ENCODE data around the gene SMG6. TPM values are rescaled to one million over a fixed set of nuclear protein-coding genes. Genes with fewer than 3 reads are reported as not detected.

SMG6 gene
- total and polyA plus RNA-seq, 2 experiments from 2014 or later, result 11.9 to 19.9 TPM

DNA sequence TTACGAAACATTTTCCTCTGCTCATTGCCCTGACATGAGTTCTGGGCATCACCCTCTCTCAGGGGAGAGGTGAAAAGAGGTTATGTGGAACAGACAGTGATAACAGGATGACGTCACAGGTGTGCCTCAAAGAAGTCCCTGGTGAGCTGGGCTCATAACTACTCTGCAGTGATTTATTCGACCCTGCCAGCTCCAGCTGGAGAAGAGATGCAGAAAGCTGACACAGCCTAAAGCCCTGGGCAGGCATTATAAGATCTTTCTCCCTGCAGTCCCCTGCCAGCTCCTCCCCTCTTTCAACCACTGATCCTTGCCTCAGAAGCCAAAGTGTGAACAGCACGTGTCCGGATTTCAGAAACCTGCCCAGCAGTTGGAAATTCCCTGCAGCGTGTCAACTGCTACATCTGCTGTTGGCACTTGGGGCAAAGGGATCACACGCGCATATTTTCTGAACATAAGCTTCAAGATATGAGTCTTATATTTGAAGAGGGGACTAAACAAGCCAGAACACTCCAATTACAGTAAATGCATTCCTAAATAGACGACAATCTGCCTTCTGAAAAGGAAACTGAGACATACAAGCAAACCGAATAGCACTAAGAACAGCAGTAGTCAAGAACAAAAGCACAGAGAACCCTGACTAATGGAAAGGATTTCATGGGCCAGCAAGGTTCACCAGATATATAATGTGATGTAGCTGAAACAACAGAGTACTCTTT lies 80.5 kb downstream of the SMG6 start:
- no peaks in the 10 kb centered on the region for H3K9me3 ChIP-seq (ENCODE audit: low read depth)
- no peaks in the 10 kb centered on the region for H3K27me3 ChIP-seq
- no peak for TF ChIP-seq EZH2 (IDR thresholded peaks at IDR 0.05; ENCODE audit: borderline replicate concordance)
- TF ChIP-seq, protein P1, sequence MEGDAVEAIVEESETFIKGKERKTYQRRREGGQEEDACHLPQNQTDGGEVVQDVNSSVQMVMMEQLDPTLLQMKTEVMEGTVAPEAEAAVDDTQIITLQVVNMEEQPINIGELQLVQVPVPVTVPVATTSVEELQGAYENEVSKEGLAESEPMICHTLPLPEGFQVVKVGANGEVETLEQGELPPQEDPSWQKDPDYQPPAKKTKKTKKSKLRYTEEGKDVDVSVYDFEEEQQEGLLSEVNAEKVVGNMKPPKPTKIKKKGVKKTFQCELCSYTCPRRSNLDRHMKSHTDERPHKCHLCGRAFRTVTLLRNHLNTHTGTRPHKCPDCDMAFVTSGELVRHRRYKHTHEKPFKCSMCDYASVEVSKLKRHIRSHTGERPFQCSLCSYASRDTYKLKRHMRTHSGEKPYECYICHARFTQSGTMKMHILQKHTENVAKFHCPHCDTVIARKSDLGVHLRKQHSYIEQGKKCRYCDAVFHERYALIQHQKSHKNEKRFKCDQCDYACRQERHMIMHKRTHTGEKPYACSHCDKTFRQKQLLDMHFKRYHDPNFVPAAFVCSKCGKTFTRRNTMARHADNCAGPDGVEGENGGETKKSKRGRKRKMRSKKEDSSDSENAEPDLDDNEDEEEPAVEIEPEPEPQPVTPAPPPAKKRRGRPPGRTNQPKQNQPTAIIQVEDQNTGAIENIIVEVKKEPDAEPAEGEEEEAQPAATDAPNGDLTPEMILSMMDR (IDR thresholded peaks at IDR 0.05; ENCODE audit: poor library complexity), result no peak
- no peak for TF ChIP-seq EZH2phosphoT487 (IDR thresholded peaks at IDR 0.05; ENCODE audit: low read depth, severe bottlenecking, unreplicated experiment)
- peaks cover 26% of the 10 kb centered on the region for H3K79me2 ChIP-seq
- 61% methylated on average over 10 of the region's 10 CpGs for WGBS (ENCODE audit: low lambda C conversion rate, missing lambda C conversion rate)
- peak overlapping the region; percentile 59 for H3K27ac ChIP-seq
- H3K4me2 ChIP-seq, result peak overlapping the region; percentile 25
- H3K4me1 ChIP-seq (ENCODE audit: insufficient read depth), result peaks cover 14% of the 10 kb centered on the region
- H3K4me3 ChIP-seq, result no peak overlapping the region
- H2AFZ ChIP-seq, result no peak overlapping the region
- peak; percentile 62 for DNase-seq (ENCODE audit: low spot score)
- H3K9me2 ChIP-seq (replicated peaks; ENCODE audit: insufficient read depth), result no peaks in the 10 kb centered on the region
- H3K36me3 ChIP-seq (replicated peaks; ENCODE audit: insufficient read depth, low read depth), result no peaks in the 10 kb centered on the region
- no peaks in the 10 kb centered on the region for H4K20me1 ChIP-seq (ENCODE audit: insufficient read depth, poor library complexity, severe bottlenecking)

DNA sequence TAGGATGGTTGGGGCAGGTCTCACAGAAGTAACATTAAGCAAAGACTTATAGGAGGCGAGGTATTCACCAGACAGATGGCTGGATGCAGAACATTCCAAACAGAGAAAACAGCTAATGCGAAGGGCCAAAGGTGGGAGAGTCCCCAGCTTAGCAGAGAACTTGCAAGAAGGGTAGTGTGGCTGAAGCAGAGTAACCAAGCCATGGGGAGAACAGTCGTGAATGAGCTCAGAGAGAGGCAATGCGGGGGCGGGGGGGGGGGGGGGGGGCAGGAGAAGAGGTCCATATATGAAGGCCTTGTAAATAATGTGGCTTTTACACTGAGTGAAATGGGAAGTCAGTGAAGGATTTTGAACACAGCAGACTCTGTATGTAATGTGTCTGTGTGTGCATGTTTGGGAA lies 81.3 kb downstream of the SMG6 start:
- H4K20me1 ChIP-seq (ENCODE audit: insufficient read depth, poor library complexity, severe bottlenecking), result no peaks in the 10 kb centered on the region
- no peak overlapping the region for H2AFZ ChIP-seq
- TF ChIP-seq, protein P1 (IDR thresholded peaks at IDR 0.05; ENCODE audit: poor library complexity), result no peak
- TF ChIP-seq EZH2phosphoT487 (IDR thresholded peaks at IDR 0.05; ENCODE audit: low read depth, severe bottlenecking, unreplicated experiment), result no peak
- no peak for TF ChIP-seq EZH2 (IDR thresholded peaks at IDR 0.05; ENCODE audit: borderline replicate concordance)
- H3K4me2 ChIP-seq, result no peak overlapping the region
- H3K79me2 ChIP-seq, result peaks cover 31% of the 10 kb centered on the region
- DNase-seq (ENCODE audit: low spot score), result no peak
- no peaks in the 10 kb centered on the region for H3K9me2 ChIP-seq (replicated peaks; ENCODE audit: insufficient read depth)
- H3K4me1 ChIP-seq (ENCODE audit: insufficient read depth), result peaks cover 14% of the 10 kb centered on the region
- WGBS (ENCODE audit: low lambda C conversion rate, missing lambda C conversion rate), result 70% methylated on average over 4 of the region's 5 CpGs
- H3K27ac ChIP-seq, result peak overlapping the region; percentile 59
- no peaks in the 10 kb centered on the region for H3K27me3 ChIP-seq
- no peak overlapping the region for H3K4me3 ChIP-seq
- no peaks in the 10 kb centered on the region for H3K36me3 ChIP-seq (replicated peaks; ENCODE audit: insufficient read depth, low read depth)
- H3K9me3 ChIP-seq (ENCODE audit: low read depth), result no peaks in the 10 kb centered on the region

DNA sequence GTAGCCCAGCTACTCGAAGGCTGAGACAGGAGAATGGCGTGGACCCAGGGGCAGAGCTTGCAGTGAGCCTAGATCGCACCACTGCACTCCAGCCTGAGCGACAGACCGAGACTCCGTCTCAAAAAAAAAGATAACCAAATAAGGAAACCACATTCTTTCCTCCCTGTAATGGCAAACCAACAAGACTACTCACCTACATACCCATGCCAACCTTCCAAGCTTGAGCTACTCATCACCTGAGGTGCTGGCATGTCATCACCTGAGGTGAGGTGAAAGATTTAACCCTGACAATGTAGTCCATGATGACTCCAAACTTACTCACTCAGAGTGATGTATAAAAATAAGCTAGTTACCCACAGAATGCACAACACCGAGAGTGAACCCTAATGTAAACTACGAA lies 85.2 kb downstream of the SMG6 start:
- Histone ChIP-seq H2AFZ (no peak overlapping the region), H3K36me3 (replicated peaks; ENCODE audit: insufficient read depth, low read depth) (no peaks in the 10 kb centered on the region), H3K27me3 (no peaks in the 10 kb centered on the region), H3K9me2 (replicated peaks; ENCODE audit: insufficient read depth) (no peaks in the 10 kb centered on the region), H3K27ac (no peak overlapping the region), H3K4me1 (ENCODE audit: insufficient read depth) (peaks cover 37% of the 10 kb centered on the region), H3K9me3 (ENCODE audit: low read depth) (no peaks in the 10 kb centered on the region), H3K79me2 (peaks cover 15% of the 10 kb centered on the region), H3K4me3 (no peak overlapping the region), H4K20me1 (ENCODE audit: insufficient read depth, poor library complexity, severe bottlenecking) (no peaks in the 10 kb centered on the region), H3K4me2 (no peak overlapping the region)
- 96% methylated on average over 8 of the region's 8 CpGs for WGBS (ENCODE audit: low lambda C conversion rate, missing lambda C conversion rate)
- TF ChIP-seq EZH2 (IDR thresholded peaks at IDR 0.05; ENCODE audit: borderline replicate concordance) (no peak), EZH2phosphoT487 (IDR thresholded peaks at IDR 0.05; ENCODE audit: low read depth, severe bottlenecking, unreplicated experiment) (no peak)
- TF ChIP-seq, protein P1 (IDR thresholded peaks at IDR 0.05; ENCODE audit: poor library complexity), result no peak
- no peak for DNase-seq (ENCODE audit: low spot score)

All from hepatocyte (in vitro differentiated cells).